HEK293T (cell line): Measurements from ENCODE around the gene HBE1.

Experiments used
- CTCF ChIA-PET: fragments of 350-600 bp; formaldehyde crosslinking; extraction: SDS; loops from one replicate; lab custom pipeline; 2021; ENCODE audit warnings: antibody characterized with exemption, inconsistent platforms; lab: Yijun Ruan, JAX
- POLR2A ChIA-PET: fragments of 350-600 bp; formaldehyde crosslinking; extraction: SDS; loops from one replicate; lab custom pipeline; 2020; ENCODE audit warnings: antibody characterized with exemption, inconsistent platforms; lab: Yijun Ruan, JAX
- DNase-seq: peaks from one replicate; pipeline ENCODE4 v3.0.0; 2012; ENCODE audit warnings: mixed read lengths; ENCODE audit errors: extremely low spot score
- ARNT ChIP-seq: fragments of 450-650 bp; IDR thresholded peaks from 2 replicates; pipeline ENCODE4 v1.6.1; 2017; ENCODE audit warnings: mild to moderate bottlenecking
- BHLHE40 ChIP-seq: fragments of 450-650 bp; IDR thresholded peaks from 2 replicates; pipeline ENCODE4 v1.6.1; 2016; ENCODE audit warnings: mild to moderate bottlenecking, moderate library complexity, borderline replicate concordance
- CTBP1 ChIP-seq: fragments of 450-650 bp; IDR thresholded peaks from 2 replicates; pipeline ENCODE4 v1.6.1; 2016; ENCODE audit warnings: borderline replicate concordance
- ELF4 ChIP-seq: fragments of 450-650 bp; IDR thresholded peaks from 2 replicates; pipeline ENCODE4 v1.6.1; 2017; ENCODE audit warnings: antibody characterized with exemption
- FOXA1 ChIP-seq: fragments of 450-650 bp; IDR thresholded peaks from 2 replicates; pipeline ENCODE4 v1.6.1; 2016; ENCODE audit warnings: mild to moderate bottlenecking
- FOXK2 ChIP-seq: fragments of 450-650 bp; IDR thresholded peaks from 2 replicates; pipeline ENCODE4 v1.6.1; 2016; ENCODE audit warnings: mild to moderate bottlenecking
- FOXM1 ChIP-seq: fragments of 450-650 bp; IDR thresholded peaks from 2 replicates; pipeline ENCODE4 v1.6.1; 2017; ENCODE audit warnings: mild to moderate bottlenecking, borderline replicate concordance
- HDGF ChIP-seq: fragments of 450-650 bp; IDR thresholded peaks from 2 replicates; pipeline ENCODE4 v1.6.1; 2017; ENCODE audit warnings: antibody characterized with exemption, borderline replicate concordance
- L3MBTL2 ChIP-seq: fragments of 450-650 bp; conservative IDR thresholded peaks from 2 replicates; pipeline ENCODE4 v1.6.1; 2016; ENCODE audit warnings: mild to moderate bottlenecking
- LEF1 ChIP-seq: fragments of 450-650 bp; IDR thresholded peaks from 2 replicates; pipeline ENCODE4 v1.6.1; 2017; ENCODE audit warnings: mild to moderate bottlenecking, borderline replicate concordance
- NFRKB ChIP-seq: fragments of 450-650 bp; IDR thresholded peaks from 2 replicates; pipeline ENCODE4 v1.6.1; 2016; ENCODE audit warnings: mild to moderate bottlenecking, moderate library complexity
- SP1 ChIP-seq: fragments of 450-650 bp; IDR thresholded peaks from 2 replicates; pipeline ENCODE4 v1.6.1; 2017
- SUZ12 ChIP-seq: fragments of 450-650 bp; IDR thresholded peaks from 2 replicates; pipeline ENCODE4 v1.6.1; 2016; ENCODE audit warnings: mild to moderate bottlenecking
- TARDBP ChIP-seq: fragments of 450-650 bp; IDR thresholded peaks from 2 replicates; pipeline ENCODE4 v1.6.1; 2016
- ZNF384 ChIP-seq: fragments of 450-650 bp; IDR thresholded peaks from 2 replicates; pipeline ENCODE4 v1.6.1; 2016
- TF ChIP-seq, protein P1 (sequence below): fragments of 450-650 bp; IDR thresholded peaks from 2 replicates; pipeline ENCODE4 v1.6.1; 2016

HBE1 gene

DNA sequence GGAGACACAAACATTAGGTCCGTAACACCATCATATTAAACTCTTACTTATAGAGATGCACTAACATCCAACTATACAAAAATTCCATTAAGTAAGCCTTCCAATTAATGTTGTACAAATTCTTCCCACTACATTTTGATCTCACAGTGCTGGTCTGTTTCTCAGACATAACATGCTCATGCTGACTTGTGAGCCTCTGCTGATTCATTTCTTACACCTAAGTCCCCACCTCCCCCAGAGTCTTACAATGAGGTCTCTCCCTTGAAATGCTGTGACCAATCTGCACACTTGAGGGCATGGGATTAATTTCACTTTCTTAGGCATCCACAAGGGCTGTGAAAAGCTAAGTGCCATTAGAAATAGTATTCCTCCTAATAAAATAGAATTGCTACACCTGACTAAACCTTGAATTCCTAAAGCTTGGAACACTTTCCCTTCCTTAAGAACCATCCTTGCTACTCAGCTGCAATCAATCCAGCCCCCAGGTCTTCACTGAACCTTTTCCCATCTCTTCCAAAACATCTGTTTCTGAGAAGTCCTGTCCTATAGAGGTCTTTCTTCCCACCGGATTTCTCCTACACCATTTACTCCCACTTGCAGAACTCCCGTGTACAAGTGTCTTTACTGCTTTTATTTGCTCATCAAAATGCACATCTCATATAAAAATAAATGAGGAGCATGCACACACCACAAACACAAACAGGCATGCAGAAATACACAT is 22.1 kb downstream of the HBE1 start:
- ChIA-PET POLR2A (no interaction called here), CTCF (no interaction called here)
- TF ChIP-seq ZNF384 (no peak), FOXK2 (no peak), CTBP1 (no peak)
- DNase-seq, result no peak

DNA sequence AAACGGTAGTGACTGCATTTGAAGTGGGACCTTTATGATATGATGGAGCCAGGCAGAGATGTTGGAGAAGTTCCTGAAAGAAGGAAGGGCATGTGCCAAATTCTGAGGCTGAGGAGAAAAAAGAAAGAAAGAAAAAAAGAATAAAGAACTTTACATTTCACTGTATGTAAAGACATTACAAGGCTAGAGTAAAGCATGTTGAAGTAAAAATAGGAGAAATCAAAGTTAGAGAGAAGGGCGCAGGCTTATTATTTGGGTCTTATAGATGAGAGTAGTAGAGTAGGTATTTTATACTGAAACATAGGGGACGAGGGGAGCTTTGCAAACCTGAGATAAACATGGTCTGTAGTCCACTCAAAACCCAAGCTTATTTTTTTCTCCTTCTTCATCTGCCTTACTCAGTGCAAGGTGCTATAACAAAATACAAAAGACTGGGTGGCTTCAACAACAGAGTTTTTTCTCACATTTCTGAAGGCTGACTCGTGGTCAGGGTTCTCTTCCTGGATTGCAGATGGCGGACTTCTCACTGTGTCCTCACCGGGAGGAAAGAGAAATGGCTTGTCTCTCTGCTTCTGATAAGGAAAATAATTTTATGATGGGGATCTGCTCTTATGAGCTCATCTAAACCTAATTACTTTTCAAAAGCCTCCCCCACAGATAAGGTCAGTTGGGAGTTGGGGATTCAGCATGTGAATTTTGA is 22.8 kb downstream of the HBE1 start:
- no peak for DNase-seq
- TF ChIP-seq, protein P1, sequence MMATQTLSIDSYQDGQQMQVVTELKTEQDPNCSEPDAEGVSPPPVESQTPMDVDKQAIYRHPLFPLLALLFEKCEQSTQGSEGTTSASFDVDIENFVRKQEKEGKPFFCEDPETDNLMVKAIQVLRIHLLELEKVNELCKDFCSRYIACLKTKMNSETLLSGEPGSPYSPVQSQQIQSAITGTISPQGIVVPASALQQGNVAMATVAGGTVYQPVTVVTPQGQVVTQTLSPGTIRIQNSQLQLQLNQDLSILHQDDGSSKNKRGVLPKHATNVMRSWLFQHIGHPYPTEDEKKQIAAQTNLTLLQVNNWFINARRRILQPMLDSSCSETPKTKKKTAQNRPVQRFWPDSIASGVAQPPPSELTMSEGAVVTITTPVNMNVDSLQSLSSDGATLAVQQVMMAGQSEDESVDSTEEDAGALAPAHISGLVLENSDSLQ, result no peak
- TF ChIP-seq ARNT (no peak), ELF4 (no peak), FOXK2 (no peak), L3MBTL2 (no peak), LEF1 (no peak), SUZ12 (no peak), NFRKB (no peak), BHLHE40 (no peak)
- ChIA-PET CTCF (no interaction called here), POLR2A (no interaction called here)

DNA sequence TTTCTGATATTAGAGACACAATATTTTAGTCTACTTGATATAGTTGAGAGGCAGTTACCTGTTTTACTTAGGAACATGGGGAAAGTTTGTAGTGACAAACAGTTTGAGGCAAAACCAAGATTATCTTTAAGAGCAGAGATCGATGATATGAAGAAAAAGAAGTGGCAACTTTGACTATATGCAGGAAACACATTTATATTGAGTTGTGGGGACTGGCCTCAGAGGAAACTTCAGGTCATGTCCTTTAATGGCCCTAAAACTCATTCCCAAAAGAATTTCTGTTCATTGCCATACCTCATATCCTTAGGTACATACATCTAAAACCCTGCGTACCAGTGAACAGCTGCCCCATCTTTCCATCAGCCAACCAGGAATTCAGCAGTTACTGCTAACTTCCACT is 24.6 kb downstream of the HBE1 start:
- TF ChIP-seq, protein P1, result no peak
- no peak for TF ChIP-seq HDGF
- TF ChIP-seq SUZ12, result no peak
- TF ChIP-seq TARDBP, result no peak
- no peak for TF ChIP-seq ZNF384
- no peak for TF ChIP-seq FOXK2
- TF ChIP-seq NFRKB, result no peak
- TF ChIP-seq ARNT, result no peak
- no peak for TF ChIP-seq CTBP1
- no peak for TF ChIP-seq FOXA1
- TF ChIP-seq ELF4, result no peak
- TF ChIP-seq SP1, result no peak
- TF ChIP-seq L3MBTL2, result no peak
- TF ChIP-seq BHLHE40, result no peak
- TF ChIP-seq LEF1, result no peak
- no peak for TF ChIP-seq FOXM1
- DNase-seq, result no peak
- POLR2A ChIA-PET, result no interaction called here
- CTCF ChIA-PET, result no interaction called here

DNA sequence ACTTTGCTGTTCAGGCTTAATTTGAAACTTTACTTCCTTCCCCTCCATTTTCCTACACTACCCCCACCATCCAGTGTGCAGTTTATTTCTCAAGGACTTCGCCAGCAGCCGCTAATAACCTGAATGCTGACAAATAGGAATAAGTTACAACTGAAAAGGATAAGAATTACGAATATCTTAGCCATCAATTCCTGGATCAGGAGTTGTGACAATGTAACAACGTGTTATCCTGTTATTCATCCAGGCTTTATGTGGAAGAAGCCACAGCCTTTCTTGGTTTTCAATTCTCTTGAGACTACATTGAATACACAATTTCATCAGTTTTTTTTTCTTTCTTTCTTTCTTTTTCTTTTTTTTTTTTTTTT is 25.9 kb downstream of the HBE1 start:
- TF ChIP-seq SP1, result no peak
- no peak for TF ChIP-seq ZNF384
- TF ChIP-seq TARDBP, result no peak
- no peak for DNase-seq
- POLR2A ChIA-PET, result no interaction called here
- CTCF ChIA-PET, result no interaction called here

DNA sequence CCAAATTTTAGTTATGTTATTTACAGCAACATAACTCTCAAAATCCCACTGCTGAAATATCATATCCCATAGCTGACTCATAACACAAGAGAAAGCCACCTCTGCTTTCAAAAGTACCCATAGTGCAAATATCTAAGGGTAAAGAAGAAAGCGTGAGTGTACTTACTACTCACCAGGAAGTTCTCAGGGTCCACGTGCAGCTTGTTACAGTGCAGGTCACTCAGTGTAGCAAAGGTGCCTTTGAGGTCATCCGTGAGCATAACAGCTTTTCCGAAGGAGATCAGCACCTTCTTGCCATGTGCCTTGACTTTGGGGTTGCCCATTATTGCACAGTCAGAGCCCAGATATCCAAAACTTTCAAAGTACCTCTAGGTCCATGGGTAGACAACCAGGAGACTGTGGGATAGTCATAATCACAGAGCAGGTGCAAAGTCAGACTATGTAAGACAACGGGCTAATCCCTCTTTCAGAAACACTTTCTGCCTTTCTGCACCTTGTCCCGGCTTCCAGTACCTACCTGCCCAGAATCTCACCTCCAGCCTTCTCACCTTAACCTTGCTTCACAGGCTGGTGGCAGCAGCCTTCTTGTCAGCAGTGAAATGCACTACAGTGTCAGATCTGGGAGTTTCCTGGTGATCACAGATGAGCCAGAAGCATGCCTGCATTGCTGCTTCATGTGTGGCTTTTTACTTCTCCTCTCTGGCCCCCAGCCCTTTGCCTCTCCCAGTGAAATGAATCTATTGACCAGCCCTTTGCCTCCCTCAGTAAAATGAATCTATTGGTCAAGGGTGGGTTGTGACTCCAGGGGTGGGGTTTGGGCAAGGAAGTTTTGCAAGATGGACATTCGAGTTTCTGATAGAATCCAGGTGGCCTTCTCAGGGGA is 26.6 kb downstream of the HBE1 start:
- ChIA-PET POLR2A (no interaction called here), CTCF (no interaction called here)
- DNase-seq, result no peak
- TF ChIP-seq, protein P1, result no peak
- TF ChIP-seq FOXM1 (no peak), FOXA1 (no peak), SP1 (no peak), HDGF (no peak), ELF4 (no peak), SUZ12 (no peak), CTBP1 (no peak), TARDBP (no peak), ZNF384 (no peak), L3MBTL2 (no peak), BHLHE40 (no peak), LEF1 (no peak), FOXK2 (no peak), ARNT (no peak), NFRKB (no peak)

DNA sequence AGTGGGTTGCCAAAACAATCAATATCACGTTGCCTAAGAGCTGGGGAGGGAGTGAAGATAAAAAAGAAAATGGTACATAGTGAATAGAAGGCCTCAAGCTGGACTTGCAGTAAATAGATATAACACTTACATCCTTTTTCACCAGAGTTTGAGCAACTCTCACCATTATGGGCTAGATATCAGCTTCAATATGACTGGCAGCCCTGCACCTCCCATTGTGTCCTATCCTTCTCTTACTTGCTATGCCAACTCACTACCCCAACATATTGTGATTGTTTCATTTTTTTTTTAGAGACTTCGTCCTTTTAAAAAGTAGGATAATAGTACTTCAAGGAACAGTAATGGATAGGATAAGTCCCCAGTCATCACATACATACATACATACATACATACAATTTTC is 27.5 kb downstream of the HBE1 start:
- DNase-seq, result no peak
- TF ChIP-seq CTBP1, result no peak
- TF ChIP-seq SP1, result no peak
- no peak for TF ChIP-seq FOXM1
- no peak for TF ChIP-seq NFRKB
- TF ChIP-seq ZNF384, result no peak
- no peak for TF ChIP-seq L3MBTL2
- no peak for TF ChIP-seq FOXA1
- no peak for TF ChIP-seq HDGF
- TF ChIP-seq BHLHE40, result no peak
- no peak for TF ChIP-seq ELF4
- no peak for TF ChIP-seq TARDBP
- TF ChIP-seq ARNT, result no peak
- POLR2A ChIA-PET, result no interaction called here
- CTCF ChIA-PET, result no interaction called here
